Measurements from ENCODE around the gene PTPN18. TPM values are rescaled to one million over a fixed set of nuclear protein-coding genes. Genes with fewer than 3 reads are reported as not detected.
A peak's percentile ranks its signal among the peaks of the same experiment; 100 is the strongest.

Gene PTPN18
- total RNA-seq, 1 experiment from 2014 or later = 34.4 TPM

DNA sequence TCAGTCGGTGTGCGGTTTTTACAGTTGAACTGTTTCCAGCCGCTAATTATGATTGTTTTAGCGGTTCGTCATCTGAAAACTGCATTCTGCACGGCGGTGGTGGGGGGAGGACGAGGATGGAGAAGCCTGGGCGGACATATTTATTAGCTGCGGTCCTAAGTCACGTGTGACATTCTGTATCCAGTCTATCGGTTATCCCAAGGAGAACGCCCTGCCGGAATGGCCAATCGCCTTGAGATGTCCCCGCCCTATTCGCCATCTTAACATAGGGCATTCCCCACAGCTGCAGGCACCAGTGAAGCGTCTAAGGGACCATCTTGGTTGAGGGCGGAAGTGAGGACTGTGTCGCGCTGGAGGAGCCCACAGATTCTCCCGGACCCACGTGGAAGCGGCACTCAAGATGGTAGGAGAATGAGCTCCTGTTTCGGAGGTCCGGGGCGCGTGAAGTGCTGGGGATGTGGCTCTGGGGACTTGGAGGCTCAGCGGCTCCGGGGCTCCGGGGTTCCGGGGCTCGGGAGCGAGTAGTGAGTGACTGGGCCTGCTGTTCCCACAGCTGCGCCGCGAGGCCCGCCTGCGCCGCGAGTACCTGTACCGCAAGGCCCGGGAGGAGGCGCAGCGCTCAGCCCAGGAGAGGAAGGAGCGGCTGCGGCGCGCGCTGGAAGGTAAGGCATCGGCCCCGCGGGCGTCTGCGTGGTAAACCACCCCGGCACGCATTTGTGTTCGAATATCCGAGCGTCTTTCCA is 13.2 kb upstream of the PTPN18 start, which contains the start of gene IMP4:
Gene IMP4, plus strand, starts transcription at position 365 of the 743 bp plus-strand sequence. Its CDS starts 36 bp downstream, at position 401.
- no peaks in the 10 kb centered on the region for H3K27me3 Mint-ChIP-seq (ENCODE audit: insufficient read depth, unreplicated experiment)
- peak within 1 kb of the TSS; percentile 98 for H3K4me3 Mint-ChIP-seq (ENCODE audit: unreplicated experiment)
- TF ChIP-seq, protein P1, sequence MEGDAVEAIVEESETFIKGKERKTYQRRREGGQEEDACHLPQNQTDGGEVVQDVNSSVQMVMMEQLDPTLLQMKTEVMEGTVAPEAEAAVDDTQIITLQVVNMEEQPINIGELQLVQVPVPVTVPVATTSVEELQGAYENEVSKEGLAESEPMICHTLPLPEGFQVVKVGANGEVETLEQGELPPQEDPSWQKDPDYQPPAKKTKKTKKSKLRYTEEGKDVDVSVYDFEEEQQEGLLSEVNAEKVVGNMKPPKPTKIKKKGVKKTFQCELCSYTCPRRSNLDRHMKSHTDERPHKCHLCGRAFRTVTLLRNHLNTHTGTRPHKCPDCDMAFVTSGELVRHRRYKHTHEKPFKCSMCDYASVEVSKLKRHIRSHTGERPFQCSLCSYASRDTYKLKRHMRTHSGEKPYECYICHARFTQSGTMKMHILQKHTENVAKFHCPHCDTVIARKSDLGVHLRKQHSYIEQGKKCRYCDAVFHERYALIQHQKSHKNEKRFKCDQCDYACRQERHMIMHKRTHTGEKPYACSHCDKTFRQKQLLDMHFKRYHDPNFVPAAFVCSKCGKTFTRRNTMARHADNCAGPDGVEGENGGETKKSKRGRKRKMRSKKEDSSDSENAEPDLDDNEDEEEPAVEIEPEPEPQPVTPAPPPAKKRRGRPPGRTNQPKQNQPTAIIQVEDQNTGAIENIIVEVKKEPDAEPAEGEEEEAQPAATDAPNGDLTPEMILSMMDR (IDR thresholded peaks at IDR 0.05; ENCODE audit: unreplicated experiment) = no peak
- TSS peak; percentile 42 for BruUV-seq (replicated peaks)
- H3K9me3 Mint-ChIP-seq (ENCODE audit: unreplicated experiment) = no peaks in the 10 kb centered on the region
- peak within 1 kb of the TSS; percentile 98 for H3K27ac Mint-ChIP-seq (ENCODE audit: low read depth, unreplicated experiment)
- peak; percentile 99 for DNase-seq (ENCODE audit: unreplicated experiment)
- CTCF ChIA-PET = interaction anchor here (0.7 to 4.4 kb wide), 7 partner anchors 11 to 1152 kb away, joined by 3 to 37 read pairs (median 5); partner anchors contain the start of genes PTPN18 and SMPD4
- H3K36me3 Mint-ChIP-seq (ENCODE audit: insufficient read depth, unreplicated experiment) = peaks cover 44% of the 10 kb centered on the region
- intact Hi-C loops (cut with micrococcal nuclease) = no loop called here
- POLR2A ChIA-PET = interaction anchor here (0.6 to 3.7 kb wide), 19 partner anchors 8 to 1339 kb away, joined by 3 to 61 read pairs (median 5); partner anchors contain the start of genes FAM168B, MZT2B, PLEKHB2 and PTPN18
- peaks cover 12% of the 10 kb centered on the region for H3K4me1 Mint-ChIP-seq (ENCODE audit: insufficient read depth, unreplicated experiment)

GRCh38 chr2:130344578-130344977 is 11.3 kb upstream of the PTPN18 start:
- H3K27me3 Mint-ChIP-seq (ENCODE audit: insufficient read depth, unreplicated experiment) = no peaks in the 10 kb centered on the region
- ChIA-PET POLR2A (interaction anchor here (3.6 kb wide), 1 partner anchor 9 kb away, joined by 53 read pairs; the partner anchor contains the start of gene PTPN18), CTCF (interaction anchor here (1.6 to 4.4 kb wide), 2 partner anchors 8 to 12 kb away, joined by 4 to 37 read pairs; no protein-coding TSS in a partner anchor)
- H3K9me3 Mint-ChIP-seq (ENCODE audit: unreplicated experiment) = no peaks in the 10 kb centered on the region
- H3K27ac Mint-ChIP-seq (ENCODE audit: low read depth, unreplicated experiment) = peak overlapping the region; percentile 23
- peaks cover 47% of the 10 kb centered on the region for H3K36me3 Mint-ChIP-seq (ENCODE audit: insufficient read depth, unreplicated experiment)
- intact Hi-C loops (cut with micrococcal nuclease) = no loop called here
- H3K4me1 Mint-ChIP-seq (ENCODE audit: insufficient read depth, unreplicated experiment) = peaks cover 12% of the 10 kb centered on the region
- DNase-seq (ENCODE audit: unreplicated experiment) = no peak
- BruUV-seq (replicated peaks) = no TSS peak
- peak overlapping the region; percentile 98 for H3K4me3 Mint-ChIP-seq (ENCODE audit: unreplicated experiment)
- TF ChIP-seq, protein P1 (IDR thresholded peaks at IDR 0.05; ENCODE audit: unreplicated experiment) = no peak

- POLR2A ChIA-PET = no interaction called here
- CTCF ChIA-PET = interaction anchor here (1.6 to 4.4 kb wide), 2 partner anchors 8 to 13 kb away, joined by 4 to 37 read pairs; no protein-coding TSS in a partner anchor
- intact Hi-C loops (cut with micrococcal nuclease) = no loop called here
Observed at GRCh38 chr2:130345091-130345490, 10.8 kb upstream of the PTPN18 start.

GRCh38 chr2:130345611-130346010 is 10.2 kb upstream of the PTPN18 start:
- Mint-ChIP-seq H3K27ac (ENCODE audit: low read depth, unreplicated experiment) (no peak overlapping the region), H3K9me3 (ENCODE audit: unreplicated experiment) (no peaks in the 10 kb centered on the region), H3K36me3 (ENCODE audit: insufficient read depth, unreplicated experiment) (peaks cover 47% of the 10 kb centered on the region), H3K4me1 (ENCODE audit: insufficient read depth, unreplicated experiment) (peaks cover 5% of the 10 kb centered on the region), H3K4me3 (ENCODE audit: unreplicated experiment) (no peak overlapping the region), H3K27me3 (ENCODE audit: insufficient read depth, unreplicated experiment) (no peaks in the 10 kb centered on the region)
- TF ChIP-seq, protein P1 (IDR thresholded peaks at IDR 0.05; ENCODE audit: unreplicated experiment) = no peak
- ChIA-PET POLR2A (no interaction called here), CTCF (no interaction called here)
- intact Hi-C loops (cut with micrococcal nuclease) = no loop called here
- DNase-seq (ENCODE audit: unreplicated experiment) = no peak
- no TSS peak for BruUV-seq (replicated peaks)

More at GRCh38 chr2:130345091-130345490, 10.8 kb upstream of the PTPN18 start:
- no peak for DNase-seq (ENCODE audit: unreplicated experiment)
- Mint-ChIP-seq H3K36me3 (ENCODE audit: insufficient read depth, unreplicated experiment) (peaks cover 47% of the 10 kb centered on the region), H3K27me3 (ENCODE audit: insufficient read depth, unreplicated experiment) (no peaks in the 10 kb centered on the region), H3K4me3 (ENCODE audit: unreplicated experiment) (no peak overlapping the region), H3K27ac (ENCODE audit: low read depth, unreplicated experiment) (peak overlapping the region; percentile 23), H3K4me1 (ENCODE audit: insufficient read depth, unreplicated experiment) (peaks cover 9% of the 10 kb centered on the region), H3K9me3 (ENCODE audit: unreplicated experiment) (no peaks in the 10 kb centered on the region)
- TF ChIP-seq, protein P1 (IDR thresholded peaks at IDR 0.05; ENCODE audit: unreplicated experiment) = no peak
- BruUV-seq (replicated peaks) = no TSS peak

Measured in MCF 10A (cell line).